GM10248 (cell line): Measurements from ENCODE around the gene CSF1R.

Source experiments
- CTCF ChIA-PET: fragments of 300-600 bp; sonication (Branson Sonifier 250); formaldehyde crosslinking; extraction: SDS; loops from one replicate; lab custom pipeline; 2021; ENCODE audit warnings: antibody characterized with exemption; lab: Yijun Ruan, JAX
- POLR2A ChIA-PET: fragments of 350-650 bp; sonication (Branson Sonifier 250); formaldehyde crosslinking; extraction: SDS; loops from one replicate; lab custom pipeline; 2020; ENCODE audit warnings: antibody characterized with exemption; lab: Yijun Ruan, JAX
- DNase-seq: peaks from one replicate; pipeline ENCODE4 v3.0.0; 2012; ENCODE audit errors: extremely low spot score
- CTCF ChIP-seq: IDR thresholded peaks from 2 replicates; pipeline ENCODE4 v1.5.1; 2012; ENCODE audit warnings: mild to moderate bottlenecking, low read depth; ENCODE audit errors: extremely low read depth, missing control alignments, control extremely low read depth

CSF1R gene

GRCh38 chr5:150014456-150014855 lies 71.9 kb downstream of the CSF1R start:
- ChIA-PET CTCF (interaction anchor here (0.8 to 2.2 kb wide), 2 partner anchors 9 to 23 kb away, joined by 3 to 7 read pairs; no protein-coding TSS in a partner anchor), POLR2A (no interaction called here)
- TF ChIP-seq CTCF: no peak
- DNase-seq: no peak

GRCh38 chr5:150013931-150014330 lies 72.4 kb downstream of the CSF1R start:
- ChIA-PET POLR2A (no interaction called here), CTCF (interaction anchor here (2.2 kb wide), 1 partner anchor 23 kb away, joined by 7 read pairs; no protein-coding TSS in a partner anchor)
- no peak for DNase-seq
- TF ChIP-seq CTCF: no peak

- DNase-seq: no peak
- ChIA-PET POLR2A (interaction anchor here (1.2 kb wide), 1 partner anchor 9 kb away, joined by 3 read pairs; the partner anchor contains the start of genes HMGXB3 and TIGD6), CTCF (interaction anchor here (1.2 to 2.3 kb wide), 4 partner anchors 8 to 40 kb away, joined by 4 to 5 read pairs (median 4); partner anchors contain the start of genes HMGXB3 and TIGD6)
- TF ChIP-seq CTCF: no peak
Observed at GRCh38 chr5:150009671-150010387, 76.5 kb downstream of the CSF1R start.

GRCh38 chr5:150007050-150007449 lies 79.3 kb downstream of the CSF1R start:
- no peak for DNase-seq
- POLR2A ChIA-PET: no interaction called here
- CTCF ChIA-PET: interaction anchor here (1.0 to 4.8 kb wide), 7 partner anchors 10 to 154 kb away, joined by 3 to 33 read pairs (median 4); no protein-coding TSS in a partner anchor
- no peak for TF ChIP-seq CTCF

- no peak for DNase-seq
- TF ChIP-seq CTCF: no peak
- ChIA-PET CTCF (interaction anchor here (0.9 to 4.8 kb wide), 6 partner anchors 9 to 154 kb away, joined by 3 to 33 read pairs (median 4); no protein-coding TSS in a partner anchor), POLR2A (no interaction called here)
Observed at GRCh38 chr5:150006318-150006717, 80.0 kb downstream of the CSF1R start.
